ENCODE results near the gene CHD5. TPM values are rescaled to one million over a fixed set of nuclear protein-coding genes. Genes with fewer than 3 reads are reported as not detected.

CHD5 gene
- total RNA-seq, 1 experiment from 2014 or later: 2.4 TPM

DNA sequence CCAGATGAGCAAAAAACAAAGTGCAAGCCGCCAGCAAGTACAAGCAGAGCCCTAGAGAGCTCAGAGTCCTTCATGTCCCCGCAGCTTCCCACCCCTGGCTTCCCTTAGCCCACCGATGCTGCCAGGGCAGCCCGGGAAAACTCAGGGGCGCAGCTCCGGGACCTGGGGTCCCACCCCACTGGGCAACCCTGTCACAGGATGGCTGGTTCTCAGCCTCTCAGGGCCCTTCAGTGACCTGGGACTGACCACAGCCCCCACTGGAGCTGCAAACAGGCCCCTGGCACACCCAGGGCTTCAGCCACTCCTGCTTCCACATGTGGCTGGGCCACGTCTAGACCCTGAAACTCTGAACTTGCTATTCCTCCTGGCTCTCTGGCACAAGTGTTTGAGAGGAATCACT lies 49.5 kb downstream of the CHD5 start:
- no peak overlapping the region for H3K27ac Mint-ChIP-seq
- POLR2A ChIA-PET: no interaction called here
- ATAC-seq: no peak

DNA sequence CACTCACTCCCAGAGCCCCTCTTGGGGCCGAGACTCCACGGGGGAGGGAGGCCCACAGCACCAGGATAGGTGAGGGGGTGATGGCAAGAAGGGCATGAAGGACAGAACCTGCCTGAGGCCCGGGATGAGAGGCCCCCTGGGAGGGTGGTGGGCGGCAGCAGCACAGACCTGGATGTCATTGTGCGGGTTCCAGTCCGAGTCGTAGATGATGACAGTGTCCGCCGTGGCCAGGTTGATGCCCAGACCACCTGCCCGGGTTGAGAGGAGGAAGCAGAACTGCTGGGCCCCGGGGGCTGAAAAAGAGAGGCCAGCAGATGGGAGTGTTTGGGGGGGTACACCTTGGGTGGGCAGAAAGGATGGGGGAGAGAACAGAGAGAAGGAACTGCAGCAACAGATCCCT lies 50.1 kb downstream of the CHD5 start:
- H3K9me3 Mint-ChIP-seq: peaks cover 10% of the 10 kb centered on the region
- DNase-seq (ENCODE audit: low spot score): no peak
- no peak overlapping the region for H3K4me3 Mint-ChIP-seq
- peaks cover 25% of the 10 kb centered on the region for H3K27me3 Mint-ChIP-seq (ENCODE audit: low read depth)
- no peaks in the 10 kb centered on the region for H3K36me3 Mint-ChIP-seq
- POLR2A ChIA-PET: no interaction called here
- no peak overlapping the region for H3K27ac Mint-ChIP-seq
- CTCF ChIA-PET: interaction anchor here (1.0 kb wide), 1 partner anchor 78 kb away, joined by 3 read pairs; no protein-coding TSS in a partner anchor
- 0 out of 2 replicates have a peak, but pooled peaks cover 3% of the 10 kb centered on the region for H3K4me1 Mint-ChIP-seq
- ATAC-seq: no peak
- no peak for TF ChIP-seq MXD4 (CRISPR knock-in tag; IDR thresholded peaks at IDR 0.05; ENCODE audit: borderline replicate concordance)
- TF ChIP-seq, protein P1, sequence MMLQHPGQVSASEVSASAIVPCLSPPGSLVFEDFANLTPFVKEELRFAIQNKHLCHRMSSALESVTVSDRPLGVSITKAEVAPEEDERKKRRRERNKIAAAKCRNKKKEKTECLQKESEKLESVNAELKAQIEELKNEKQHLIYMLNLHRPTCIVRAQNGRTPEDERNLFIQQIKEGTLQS (CRISPR knock-in tag; conservative IDR thresholded peaks at IDR 0.05): no peak
- TF ChIP-seq, protein P2, sequence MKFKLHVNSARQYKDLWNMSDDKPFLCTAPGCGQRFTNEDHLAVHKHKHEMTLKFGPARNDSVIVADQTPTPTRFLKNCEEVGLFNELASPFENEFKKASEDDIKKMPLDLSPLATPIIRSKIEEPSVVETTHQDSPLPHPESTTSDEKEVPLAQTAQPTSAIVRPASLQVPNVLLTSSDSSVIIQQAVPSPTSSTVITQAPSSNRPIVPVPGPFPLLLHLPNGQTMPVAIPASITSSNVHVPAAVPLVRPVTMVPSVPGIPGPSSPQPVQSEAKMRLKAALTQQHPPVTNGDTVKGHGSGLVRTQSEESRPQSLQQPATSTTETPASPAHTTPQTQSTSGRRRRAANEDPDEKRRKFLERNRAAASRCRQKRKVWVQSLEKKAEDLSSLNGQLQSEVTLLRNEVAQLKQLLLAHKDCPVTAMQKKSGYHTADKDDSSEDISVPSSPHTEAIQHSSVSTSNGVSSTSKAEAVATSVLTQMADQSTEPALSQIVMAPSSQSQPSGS (CRISPR knock-in tag; IDR thresholded peaks at IDR 0.05; ENCODE audit: borderline replicate concordance, low read depth): no peak
- TF ChIP-seq, protein P3, sequence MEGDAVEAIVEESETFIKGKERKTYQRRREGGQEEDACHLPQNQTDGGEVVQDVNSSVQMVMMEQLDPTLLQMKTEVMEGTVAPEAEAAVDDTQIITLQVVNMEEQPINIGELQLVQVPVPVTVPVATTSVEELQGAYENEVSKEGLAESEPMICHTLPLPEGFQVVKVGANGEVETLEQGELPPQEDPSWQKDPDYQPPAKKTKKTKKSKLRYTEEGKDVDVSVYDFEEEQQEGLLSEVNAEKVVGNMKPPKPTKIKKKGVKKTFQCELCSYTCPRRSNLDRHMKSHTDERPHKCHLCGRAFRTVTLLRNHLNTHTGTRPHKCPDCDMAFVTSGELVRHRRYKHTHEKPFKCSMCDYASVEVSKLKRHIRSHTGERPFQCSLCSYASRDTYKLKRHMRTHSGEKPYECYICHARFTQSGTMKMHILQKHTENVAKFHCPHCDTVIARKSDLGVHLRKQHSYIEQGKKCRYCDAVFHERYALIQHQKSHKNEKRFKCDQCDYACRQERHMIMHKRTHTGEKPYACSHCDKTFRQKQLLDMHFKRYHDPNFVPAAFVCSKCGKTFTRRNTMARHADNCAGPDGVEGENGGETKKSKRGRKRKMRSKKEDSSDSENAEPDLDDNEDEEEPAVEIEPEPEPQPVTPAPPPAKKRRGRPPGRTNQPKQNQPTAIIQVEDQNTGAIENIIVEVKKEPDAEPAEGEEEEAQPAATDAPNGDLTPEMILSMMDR (IDR thresholded peaks at IDR 0.05): no peak
- no peak for TF ChIP-seq RELA (CRISPR knock-in tag; IDR thresholded peaks at IDR 0.05; ENCODE audit: borderline replicate concordance)
- TF ChIP-seq, protein P4, sequence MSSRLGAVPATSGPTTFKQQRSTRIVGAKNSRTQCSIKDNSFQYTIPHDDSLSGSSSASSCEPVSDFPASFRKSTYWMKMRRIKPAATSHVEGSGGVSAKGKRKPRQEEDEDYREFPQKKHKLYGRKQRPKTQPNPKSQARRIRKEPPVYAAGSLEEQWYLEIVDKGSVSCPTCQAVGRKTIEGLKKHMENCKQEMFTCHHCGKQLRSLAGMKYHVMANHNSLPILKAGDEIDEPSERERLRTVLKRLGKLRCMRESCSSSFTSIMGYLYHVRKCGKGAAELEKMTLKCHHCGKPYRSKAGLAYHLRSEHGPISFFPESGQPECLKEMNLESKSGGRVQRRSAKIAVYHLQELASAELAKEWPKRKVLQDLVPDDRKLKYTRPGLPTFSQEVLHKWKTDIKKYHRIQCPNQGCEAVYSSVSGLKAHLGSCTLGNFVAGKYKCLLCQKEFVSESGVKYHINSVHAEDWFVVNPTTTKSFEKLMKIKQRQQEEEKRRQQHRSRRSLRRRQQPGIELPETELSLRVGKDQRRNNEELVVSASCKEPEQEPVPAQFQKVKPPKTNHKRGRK (CRISPR knock-in tag; IDR thresholded peaks at IDR 0.05; ENCODE audit: borderline replicate concordance): no peak
- TF ChIP-seq, protein P5, sequence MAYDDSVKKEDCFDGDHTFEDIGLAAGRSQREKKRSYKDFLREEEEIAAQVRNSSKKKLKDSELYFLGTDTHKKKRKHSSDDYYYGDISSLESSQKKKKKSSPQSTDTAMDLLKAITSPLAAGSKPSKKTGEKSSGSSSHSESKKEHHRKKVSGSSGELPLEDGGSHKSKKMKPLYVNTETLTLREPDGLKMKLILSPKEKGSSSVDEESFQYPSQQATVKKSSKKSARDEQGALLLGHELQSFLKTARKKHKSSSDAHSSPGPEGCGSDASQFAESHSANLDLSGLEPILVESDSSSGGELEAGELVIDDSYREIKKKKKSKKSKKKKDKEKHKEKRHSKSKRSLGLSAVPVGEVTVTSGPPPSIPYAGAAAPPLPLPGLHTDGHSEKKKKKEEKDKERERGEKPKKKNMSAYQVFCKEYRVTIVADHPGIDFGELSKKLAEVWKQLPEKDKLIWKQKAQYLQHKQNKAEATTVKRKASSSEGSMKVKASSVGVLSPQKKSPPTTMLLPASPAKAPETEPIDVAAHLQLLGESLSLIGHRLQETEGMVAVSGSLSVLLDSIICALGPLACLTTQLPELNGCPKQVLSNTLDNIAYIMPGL (CRISPR knock-in tag; IDR thresholded peaks at IDR 0.05): no peak
- no peak for TF ChIP-seq ZNF263 (CRISPR knock-in tag; IDR thresholded peaks at IDR 0.05; ENCODE audit: low read depth)
- no peak for TF ChIP-seq ETV6 (CRISPR knock-in tag; IDR thresholded peaks at IDR 0.05)
- no peak for TF ChIP-seq ZBTB21 (CRISPR knock-in tag; IDR thresholded peaks at IDR 0.05; ENCODE audit: borderline replicate concordance)

More for the DNA sequence above, 49.5 kb downstream of the CHD5 start:
- Mint-ChIP-seq H3K36me3 (no peaks in the 10 kb centered on the region), H3K4me1 (0 out of 2 replicates have a peak, but pooled peaks cover 3% of the 10 kb centered on the region), H3K9me3 (peaks cover 10% of the 10 kb centered on the region), H3K4me3 (no peak overlapping the region), H3K27me3 (ENCODE audit: low read depth) (peaks cover 25% of the 10 kb centered on the region)
- no peak for DNase-seq (ENCODE audit: low spot score)
- TF ChIP-seq NFE2L1 (CRISPR knock-in tag; IDR thresholded peaks at IDR 0.05) (no peak), NR1H2 (CRISPR knock-in tag; IDR thresholded peaks at IDR 0.05) (no peak), RORB (CRISPR knock-in tag; IDR thresholded peaks at IDR 0.05) (no peak), ESRRA (CRISPR knock-in tag; IDR thresholded peaks at IDR 0.05; ENCODE audit: borderline replicate concordance) (no peak), OVOL2 (CRISPR knock-in tag; IDR thresholded peaks at IDR 0.05; ENCODE audit: borderline replicate concordance) (no peak), SMAD4 (CRISPR knock-in tag; IDR thresholded peaks at IDR 0.05) (no peak), CREM (CRISPR knock-in tag; IDR thresholded peaks at IDR 0.05) (no peak), FOXJ3 (CRISPR knock-in tag; IDR thresholded peaks at IDR 0.05; ENCODE audit: borderline replicate concordance) (no peak), NR2C2 (CRISPR knock-in tag; IDR thresholded peaks at IDR 0.05) (no peak), CREB1 (CRISPR knock-in tag; IDR thresholded peaks at IDR 0.05) (no peak), NFATC4 (CRISPR knock-in tag; IDR thresholded peaks at IDR 0.05) (no peak), PRRX2 (CRISPR knock-in tag; IDR thresholded peaks at IDR 0.05) (no peak), ZNF416 (CRISPR knock-in tag; IDR thresholded peaks at IDR 0.05) (no peak)
- TF ChIP-seq, protein P6, sequence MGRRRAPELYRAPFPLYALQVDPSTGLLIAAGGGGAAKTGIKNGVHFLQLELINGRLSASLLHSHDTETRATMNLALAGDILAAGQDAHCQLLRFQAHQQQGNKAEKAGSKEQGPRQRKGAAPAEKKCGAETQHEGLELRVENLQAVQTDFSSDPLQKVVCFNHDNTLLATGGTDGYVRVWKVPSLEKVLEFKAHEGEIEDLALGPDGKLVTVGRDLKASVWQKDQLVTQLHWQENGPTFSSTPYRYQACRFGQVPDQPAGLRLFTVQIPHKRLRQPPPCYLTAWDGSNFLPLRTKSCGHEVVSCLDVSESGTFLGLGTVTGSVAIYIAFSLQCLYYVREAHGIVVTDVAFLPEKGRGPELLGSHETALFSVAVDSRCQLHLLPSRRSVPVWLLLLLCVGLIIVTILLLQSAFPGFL (CRISPR knock-in tag; IDR thresholded peaks at IDR 0.05; ENCODE audit: borderline replicate concordance): no peak
- TF ChIP-seq, protein P3 (IDR thresholded peaks at IDR 0.05): no peak
- TF ChIP-seq, protein P7, sequence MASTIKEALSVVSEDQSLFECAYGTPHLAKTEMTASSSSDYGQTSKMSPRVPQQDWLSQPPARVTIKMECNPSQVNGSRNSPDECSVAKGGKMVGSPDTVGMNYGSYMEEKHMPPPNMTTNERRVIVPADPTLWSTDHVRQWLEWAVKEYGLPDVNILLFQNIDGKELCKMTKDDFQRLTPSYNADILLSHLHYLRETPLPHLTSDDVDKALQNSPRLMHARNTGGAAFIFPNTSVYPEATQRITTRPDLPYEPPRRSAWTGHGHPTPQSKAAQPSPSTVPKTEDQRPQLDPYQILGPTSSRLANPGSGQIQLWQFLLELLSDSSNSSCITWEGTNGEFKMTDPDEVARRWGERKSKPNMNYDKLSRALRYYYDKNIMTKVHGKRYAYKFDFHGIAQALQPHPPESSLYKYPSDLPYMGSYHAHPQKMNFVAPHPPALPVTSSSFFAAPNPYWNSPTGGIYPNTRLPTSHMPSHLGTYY (CRISPR knock-in tag; IDR thresholded peaks at IDR 0.05): no peak
- TF ChIP-seq, protein P5 (CRISPR knock-in tag; IDR thresholded peaks at IDR 0.05): no peak
- CTCF ChIA-PET: interaction anchor here (1.0 kb wide), 1 partner anchor 78 kb away, joined by 3 read pairs; no protein-coding TSS in a partner anchor
